H1 (cell line): ENCODE measurements around the gene FASTK. TPM values are rescaled to one million over a fixed set of nuclear protein-coding genes. Genes with fewer than 3 reads are reported as not detected.

ENCODE experiments used
- BACH1 ChIP-seq: IDR thresholded peaks from 2 replicates; pipeline ENCODE4 v1.6.1; 2012; ENCODE audit warnings: low read length, improper control_type of control experiment
- EZH2 ChIP-seq: fragments of 200-600 bp; sonication (generic); IDR thresholded peaks from 2 replicates; pipeline ENCODE4 v1.7.1; 2012; ENCODE audit warnings: low read depth, mild to moderate bottlenecking, moderate library complexity, low read length, inconsistent platforms; ENCODE audit not compliant: severe bottlenecking
- NANOG ChIP-seq: IDR thresholded peaks from 2 replicates; pipeline ENCODE4 v1.6.1; 2011; ENCODE audit warnings: low read length, low read depth, mild to moderate bottlenecking, inconsistent platforms; ENCODE audit not compliant: insufficient read depth, poor library complexity, severe bottlenecking
- SIRT6 ChIP-seq: IDR thresholded peaks from one replicate; pipeline ENCODE4 v1.7.1; 2012; ENCODE audit warnings: low read length, inconsistent platforms
- TEAD4 ChIP-seq: IDR thresholded peaks from 2 replicates; pipeline ENCODE4 v1.6.1; 2012; ENCODE audit warnings: low read depth, low read length, inconsistent platforms, mixed read lengths
- polyA plus RNA-seq, 7 experiments: library from polyadenylated mRNA; depleted of rRNA in 3 of 7; stranded (reverse) in 5 of 7; unstranded in 2 of 7; fragments of >200 nt in 5 of 7; fragments of 200-250 nt in 2 of 7; gene quantifications; 1 replicate in 5 of 7; 2 replicates in 1 of 7; 4 replicates in 1 of 7; pipeline versions ENCODE4 v1.2.1 to v1.2.3, GENCODE V29; 2011 to 2013; ENCODE audit warnings: missing spikeins in 2 of 7, mixed read lengths in 2 of 7
- total RNA-seq: library from RNA; stranded (reverse); fragmentation: NEBNext Ultra II Directional; extraction: Animal tissue kit (Norgen Biotek cat#: 25700); gene quantifications from 2 replicates; pipeline ENCODE4 v1.2.1, GENCODE V29; 2021
- TF ChIP-seq, protein P1 (sequence below): fragments of 300-600 bp; sonication (generic); IDR thresholded peaks from 2 replicates; pipeline ENCODE4 v1.7.1; 2012; ENCODE audit warnings: low read length, moderate library complexity, mild to moderate bottlenecking, inconsistent platforms; ENCODE audit not compliant: insufficient replicate concordance
- TF ChIP-seq, protein P2 (sequence below): IDR thresholded peaks from 2 replicates; pipeline ENCODE4 v1.6.1; 2012; ENCODE audit warnings: inconsistent platforms
- TF ChIP-seq, protein P3 (sequence below): IDR thresholded peaks from 2 replicates; pipeline ENCODE4 v1.6.1; 2011; ENCODE audit warnings: low read depth, mild to moderate bottlenecking, low read length; ENCODE audit not compliant: insufficient read depth

The FASTK gene
- total and polyA plus RNA-seq, 2 of the 8 experiments (the other 6 are each of a cell fraction or from before 2014, with no cell fraction given): 39.4 to 84.0 TPM

- TF ChIP-seq, protein P1, sequence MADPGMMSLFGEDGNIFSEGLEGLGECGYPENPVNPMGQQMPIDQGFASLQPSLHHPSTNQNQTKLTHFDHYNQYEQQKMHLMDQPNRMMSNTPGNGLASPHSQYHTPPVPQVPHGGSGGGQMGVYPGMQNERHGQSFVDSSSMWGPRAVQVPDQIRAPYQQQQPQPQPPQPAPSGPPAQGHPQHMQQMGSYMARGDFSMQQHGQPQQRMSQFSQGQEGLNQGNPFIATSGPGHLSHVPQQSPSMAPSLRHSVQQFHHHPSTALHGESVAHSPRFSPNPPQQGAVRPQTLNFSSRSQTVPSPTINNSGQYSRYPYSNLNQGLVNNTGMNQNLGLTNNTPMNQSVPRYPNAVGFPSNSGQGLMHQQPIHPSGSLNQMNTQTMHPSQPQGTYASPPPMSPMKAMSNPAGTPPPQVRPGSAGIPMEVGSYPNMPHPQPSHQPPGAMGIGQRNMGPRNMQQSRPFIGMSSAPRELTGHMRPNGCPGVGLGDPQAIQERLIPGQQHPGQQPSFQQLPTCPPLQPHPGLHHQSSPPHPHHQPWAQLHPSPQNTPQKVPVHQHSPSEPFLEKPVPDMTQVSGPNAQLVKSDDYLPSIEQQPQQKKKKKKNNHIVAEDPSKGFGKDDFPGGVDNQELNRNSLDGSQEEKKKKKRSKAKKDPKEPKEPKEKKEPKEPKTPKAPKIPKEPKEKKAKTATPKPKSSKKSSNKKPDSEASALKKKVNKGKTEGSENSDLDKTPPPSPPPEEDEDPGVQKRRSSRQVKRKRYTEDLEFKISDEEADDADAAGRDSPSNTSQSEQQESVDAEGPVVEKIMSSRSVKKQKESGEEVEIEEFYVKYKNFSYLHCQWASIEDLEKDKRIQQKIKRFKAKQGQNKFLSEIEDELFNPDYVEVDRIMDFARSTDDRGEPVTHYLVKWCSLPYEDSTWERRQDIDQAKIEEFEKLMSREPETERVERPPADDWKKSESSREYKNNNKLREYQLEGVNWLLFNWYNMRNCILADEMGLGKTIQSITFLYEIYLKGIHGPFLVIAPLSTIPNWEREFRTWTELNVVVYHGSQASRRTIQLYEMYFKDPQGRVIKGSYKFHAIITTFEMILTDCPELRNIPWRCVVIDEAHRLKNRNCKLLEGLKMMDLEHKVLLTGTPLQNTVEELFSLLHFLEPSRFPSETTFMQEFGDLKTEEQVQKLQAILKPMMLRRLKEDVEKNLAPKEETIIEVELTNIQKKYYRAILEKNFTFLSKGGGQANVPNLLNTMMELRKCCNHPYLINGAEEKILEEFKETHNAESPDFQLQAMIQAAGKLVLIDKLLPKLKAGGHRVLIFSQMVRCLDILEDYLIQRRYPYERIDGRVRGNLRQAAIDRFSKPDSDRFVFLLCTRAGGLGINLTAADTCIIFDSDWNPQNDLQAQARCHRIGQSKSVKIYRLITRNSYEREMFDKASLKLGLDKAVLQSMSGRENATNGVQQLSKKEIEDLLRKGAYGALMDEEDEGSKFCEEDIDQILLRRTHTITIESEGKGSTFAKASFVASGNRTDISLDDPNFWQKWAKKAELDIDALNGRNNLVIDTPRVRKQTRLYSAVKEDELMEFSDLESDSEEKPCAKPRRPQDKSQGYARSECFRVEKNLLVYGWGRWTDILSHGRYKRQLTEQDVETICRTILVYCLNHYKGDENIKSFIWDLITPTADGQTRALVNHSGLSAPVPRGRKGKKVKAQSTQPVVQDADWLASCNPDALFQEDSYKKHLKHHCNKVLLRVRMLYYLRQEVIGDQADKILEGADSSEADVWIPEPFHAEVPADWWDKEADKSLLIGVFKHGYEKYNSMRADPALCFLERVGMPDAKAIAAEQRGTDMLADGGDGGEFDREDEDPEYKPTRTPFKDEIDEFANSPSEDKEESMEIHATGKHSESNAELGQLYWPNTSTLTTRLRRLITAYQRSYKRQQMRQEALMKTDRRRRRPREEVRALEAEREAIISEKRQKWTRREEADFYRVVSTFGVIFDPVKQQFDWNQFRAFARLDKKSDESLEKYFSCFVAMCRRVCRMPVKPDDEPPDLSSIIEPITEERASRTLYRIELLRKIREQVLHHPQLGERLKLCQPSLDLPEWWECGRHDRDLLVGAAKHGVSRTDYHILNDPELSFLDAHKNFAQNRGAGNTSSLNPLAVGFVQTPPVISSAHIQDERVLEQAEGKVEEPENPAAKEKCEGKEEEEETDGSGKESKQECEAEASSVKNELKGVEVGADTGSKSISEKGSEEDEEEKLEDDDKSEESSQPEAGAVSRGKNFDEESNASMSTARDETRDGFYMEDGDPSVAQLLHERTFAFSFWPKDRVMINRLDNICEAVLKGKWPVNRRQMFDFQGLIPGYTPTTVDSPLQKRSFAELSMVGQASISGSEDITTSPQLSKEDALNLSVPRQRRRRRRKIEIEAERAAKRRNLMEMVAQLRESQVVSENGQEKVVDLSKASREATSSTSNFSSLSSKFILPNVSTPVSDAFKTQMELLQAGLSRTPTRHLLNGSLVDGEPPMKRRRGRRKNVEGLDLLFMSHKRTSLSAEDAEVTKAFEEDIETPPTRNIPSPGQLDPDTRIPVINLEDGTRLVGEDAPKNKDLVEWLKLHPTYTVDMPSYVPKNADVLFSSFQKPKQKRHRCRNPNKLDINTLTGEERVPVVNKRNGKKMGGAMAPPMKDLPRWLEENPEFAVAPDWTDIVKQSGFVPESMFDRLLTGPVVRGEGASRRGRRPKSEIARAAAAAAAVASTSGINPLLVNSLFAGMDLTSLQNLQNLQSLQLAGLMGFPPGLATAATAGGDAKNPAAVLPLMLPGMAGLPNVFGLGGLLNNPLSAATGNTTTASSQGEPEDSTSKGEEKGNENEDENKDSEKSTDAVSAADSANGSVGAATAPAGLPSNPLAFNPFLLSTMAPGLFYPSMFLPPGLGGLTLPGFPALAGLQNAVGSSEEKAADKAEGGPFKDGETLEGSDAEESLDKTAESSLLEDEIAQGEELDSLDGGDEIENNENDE: no peak
- TF ChIP-seq BACH1 (no peak), NANOG (no peak), SIRT6 (no peak), TEAD4 (no peak), EZH2 (no peak)
- TF ChIP-seq, protein P2, sequence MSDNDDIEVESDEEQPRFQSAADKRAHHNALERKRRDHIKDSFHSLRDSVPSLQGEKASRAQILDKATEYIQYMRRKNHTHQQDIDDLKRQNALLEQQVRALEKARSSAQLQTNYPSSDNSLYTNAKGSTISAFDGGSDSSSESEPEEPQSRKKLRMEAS: no peak
- TF ChIP-seq, protein P3, sequence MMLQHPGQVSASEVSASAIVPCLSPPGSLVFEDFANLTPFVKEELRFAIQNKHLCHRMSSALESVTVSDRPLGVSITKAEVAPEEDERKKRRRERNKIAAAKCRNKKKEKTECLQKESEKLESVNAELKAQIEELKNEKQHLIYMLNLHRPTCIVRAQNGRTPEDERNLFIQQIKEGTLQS: no peak
Measured at GRCh38 chr7:151083824-151084160, 3.2 kb upstream of the FASTK start (continued).
